Endothelial cell of umbilical vein (primary cell): ENCODE data around the gene IL1RL1. TPM values are rescaled to one million over a fixed set of nuclear protein-coding genes. Genes with fewer than 3 reads are reported as not detected.

ENCODE experiments used
- BruUV-seq: library from RNA; stranded (reverse); fragments of 400-500 nt; replicated peaks from 2 replicates; lab custom pipeline; 2021; lab: Mats Ljungman, UMichigan
- CTCF ChIA-PET: fragments of 300-600, 350-600 bp; sonication (Branson Sonifier 250); formaldehyde crosslinking; loops from one replicate; lab custom pipeline; 2021; ENCODE audit warnings: antibody characterized with exemption, inconsistent platforms; lab: Charles Lee
- POLR2A ChIA-PET: fragments of 300-600, 350-600 bp; sonication (Branson Sonifier 250); formaldehyde crosslinking; loops from one replicate; lab custom pipeline; 2021; ENCODE audit warnings: antibody characterized with exemption, inconsistent platforms; lab: Charles Lee
- DNase-seq: peaks from one replicate; pipeline ENCODE4 v3.0.0-alpha.2; 2011; ENCODE audit warnings: low read depth, low spot score
- FAIRE-seq: peaks from 2 replicates; lab custom pipeline; 2011; peaks lifted over from hg19 to GRCh38; lab: Jason Lieb, UNC
- H2AFZ ChIP-seq: 2 replicates; pipeline ENCODE4 v1.6.0; 2012; ENCODE audit warnings: low read depth, low read length, control low read depth, inconsistent platforms
- H3K27ac ChIP-seq: 2 replicates; pipeline ENCODE4 v1.5.1; 2011; ENCODE audit warnings: low read depth, mild to moderate bottlenecking, control low read depth, low read length, moderate library complexity; ENCODE audit not compliant: insufficient read depth
- H3K27me3 ChIP-seq, 2 experiments: 2 replicates each; pipeline versions ENCODE4 v1.6.0 to v1.6.1; 2011; ENCODE audit warnings: low read length in 2 of 2, mixed read lengths in 1 of 2; ENCODE audit not compliant: control insufficient read depth in 2 of 2, insufficient read depth in 2 of 2
- H3K36me3 ChIP-seq, 2 experiments: 2 replicates in 1 of 2; 3 replicates in 1 of 2; pipeline ENCODE4 v1.5.1; 2011; ENCODE audit warnings: low read length in 2 of 2, mild to moderate bottlenecking in 1 of 2, moderate library complexity in 1 of 2; ENCODE audit not compliant: control insufficient read depth in 2 of 2, insufficient read depth in 2 of 2; ENCODE audit errors: extremely low read depth in 1 of 2
- H3K4me1 ChIP-seq: 3 replicates; pipeline ENCODE4 v1.5.1; 2011; ENCODE audit warnings: mild to moderate bottlenecking, low read length; ENCODE audit not compliant: control insufficient read depth, insufficient read depth; ENCODE audit errors: extremely low read depth
- H3K4me2 ChIP-seq: 2 replicates; pipeline ENCODE4 v1.6.1; 2011; ENCODE audit warnings: low read length, control low read depth, mixed read lengths; ENCODE audit not compliant: insufficient read depth
- H3K4me3 ChIP-seq, 3 experiments: fragments of 200-600 bp in 1 of 3; sonication (generic), shearing (Covaris generic) in 1 of 3; replicated peaks in 1 of 3; 2 replicates each; pipeline ENCODE4 v1.5.1; 2011 to 2016; ENCODE audit warnings: control low read depth in 3 of 3, low read length in 3 of 3, mild to moderate bottlenecking in 2 of 3, inconsistent platforms in 1 of 3, low read depth in 1 of 3, moderate library complexity in 1 of 3; ENCODE audit not compliant: insufficient read depth in 1 of 3
- H3K79me2 ChIP-seq: 2 replicates; pipeline ENCODE4 v1.6.0; 2012; ENCODE audit warnings: low read length, inconsistent platforms; ENCODE audit not compliant: control insufficient read depth, insufficient read depth
- H3K9ac ChIP-seq: replicated peaks from 2 replicates; pipeline ENCODE3; 2011; ENCODE audit warnings: low read length, control low read depth; ENCODE audit not compliant: insufficient read depth; ENCODE audit errors: extremely low read depth
- H3K9me1 ChIP-seq: replicated peaks from 3 replicates; pipeline ENCODE4 v1.6.0; 2011; ENCODE audit warnings: mild to moderate bottlenecking, low read length; ENCODE audit not compliant: control insufficient read depth, insufficient read depth; ENCODE audit errors: extremely low read depth
- H3K9me3 ChIP-seq: replicated peaks from 2 replicates; pipeline ENCODE4 v1.5.1; 2012; ENCODE audit warnings: low read length, inconsistent platforms; ENCODE audit not compliant: control insufficient read depth, insufficient read depth
- H4K20me1 ChIP-seq: replicated peaks from 2 replicates; pipeline ENCODE3; 2011; ENCODE audit warnings: mild to moderate bottlenecking, low read length; ENCODE audit not compliant: control insufficient read depth, insufficient read depth; ENCODE audit errors: extremely low read depth
- CTCF ChIP-seq, 2 donors: IDR thresholded peaks; 1 replicate in 1 of 2; 2 replicates in 1 of 2; pipeline ENCODE4 v1.5.1; 2011; ENCODE audit warnings: low read length in 2 of 2, mild to moderate bottlenecking in 2 of 2, moderate library complexity in 2 of 2, control low read depth in 1 of 2, inconsistent platforms in 1 of 2, low read depth in 1 of 2; ENCODE audit not compliant: insufficient read depth in 1 of 2; ENCODE audit errors: extremely low read depth in 1 of 2
- EZH2 ChIP-seq: IDR thresholded peaks from 2 replicates; pipeline ENCODE4 v1.6.1; 2012; ENCODE audit warnings: borderline replicate concordance, low read depth, mild to moderate bottlenecking, moderate library complexity, low read length, inconsistent platforms; ENCODE audit not compliant: severe bottlenecking
- FOS ChIP-seq: IDR thresholded peaks from 2 replicates; pipeline ENCODE4 v1.6.1; 2011; ENCODE audit warnings: mild to moderate bottlenecking, low read length, moderate library complexity, borderline replicate concordance; ENCODE audit not compliant: insufficient read depth
- GATA2 ChIP-seq: IDR thresholded peaks from 2 replicates; pipeline ENCODE4 v1.7.0; 2011; ENCODE audit warnings: low read depth, mild to moderate bottlenecking, moderate library complexity, mixed read lengths, low read length; ENCODE audit not compliant: insufficient read length, insufficient read depth
- JUN ChIP-seq: IDR thresholded peaks from 2 replicates; pipeline ENCODE4 v1.6.1; 2011; ENCODE audit warnings: borderline replicate concordance, low read depth; ENCODE audit not compliant: insufficient read length, insufficient read depth
- MAX ChIP-seq: IDR thresholded peaks from 2 replicates; pipeline ENCODE4 v1.6.1; 2011; ENCODE audit not compliant: insufficient read depth, insufficient read length
- MYC ChIP-seq: IDR thresholded peaks from one replicate; pipeline ENCODE4 v1.6.1; 2011; ENCODE audit warnings: mild to moderate bottlenecking, low read depth, low read length
- POLR2A ChIP-seq: IDR thresholded peaks from 2 replicates; pipeline ENCODE4 v1.6.1; 2012; ENCODE audit warnings: low read depth, mild to moderate bottlenecking, control low read depth, low read length
- POLR2AphosphoS5 ChIP-seq: IDR thresholded peaks from 2 replicates; pipeline ENCODE4 v1.6.1; 2012; ENCODE audit warnings: low read depth, mild to moderate bottlenecking, control low read depth, low read length, moderate library complexity; ENCODE audit not compliant: insufficient read depth
- dilution Hi-C: fragments of 300-500 bp; cut with MboI; formaldehyde crosslinking; loops from one replicate; pipeline ENCODE4 v1.15.0; 2019; ENCODE audit warnings: low sequenced_read_pairs; ENCODE audit not compliant: extremely low pct_ligation_motif_present
- intact Hi-C: fragments of 100-400 bp; cut with micrococcal nuclease; formaldehyde crosslinking; loops from one replicate; pipeline ENCODE4 v1.10.0; 2022
- polyA plus RNA-seq, 4 experiments: library from polyadenylated mRNA; depleted of rRNA in 3 of 4; stranded (reverse) in 3 of 4; unstranded in 1 of 4; fragments of >200 nt; gene quantifications; 2 replicates each; pipeline versions ENCODE4 v1.2.1 to v1.2.3, GENCODE V29; 2011 to 2012; ENCODE audit warnings: missing spikeins in 1 of 4
- total RNA-seq: library from RNA; stranded (reverse); gene quantifications from 2 replicates; pipeline ENCODE4 v1.2.3, GENCODE V29; 2021

Gene IL1RL1
- total and polyA plus RNA-seq, 2 donors (not counting 3 experiments of a cell fraction or from before 2014, with no cell fraction given), result 32.2 to 44.0 TPM

- H3K4me1 ChIP-seq, result peaks cover 3% of the 10 kb centered on the region
- no peak for FAIRE-seq
- no peak overlapping the region for H3K27ac ChIP-seq
- no TSS peak for BruUV-seq
- H3K9ac ChIP-seq, result no peak overlapping the region
- H2AFZ ChIP-seq, result no peak overlapping the region
- no peak overlapping the region for H3K4me3 ChIP-seq
- H3K36me3 ChIP-seq, result no peaks in the 10 kb centered on the region
- H3K9me3 ChIP-seq, result no peaks in the 10 kb centered on the region
- no peaks in the 10 kb centered on the region for H3K79me2 ChIP-seq
- no peaks in the 10 kb centered on the region for H4K20me1 ChIP-seq
- POLR2A ChIA-PET, result no interaction called here
- H3K4me2 ChIP-seq, result no peak overlapping the region
- CTCF ChIA-PET, result interaction anchor here (0.6 to 4.0 kb wide), 11 partner anchors 10 to 337 kb away, joined by 3 to 28 read pairs (median 5); no protein-coding TSS in a partner anchor
- TF ChIP-seq MAX (no peak), EZH2 (no peak), MYC (no peak), POLR2A (no peak), POLR2AphosphoS5 (no peak), FOS (no peak), CTCF (IDR thresholded peaks at IDR 0.05; ENCODE audit: extremely low read depth in 1 of 2, insufficient read depth in 1 of 2, low read depth in 1 of 2, low read length in 2 of 2) (no peak), GATA2 (no peak), JUN (no peak)
- dilution Hi-C loops (no loop called here), intact Hi-C loops (no loop called here)
- DNase-seq, result no peak
- H3K9me1 ChIP-seq, result no peaks in the 10 kb centered on the region
- H3K27me3 ChIP-seq, result no peaks in the 10 kb centered on the region
Observed at GRCh38 chr2:102357937-102358336, 46.6 kb downstream of the IL1RL1 start.
